GM19467 (cell line): ENCODE results near the gene STK10.

Experiments used
- ATAC-seq: cut with Tn5 transposase; IDR thresholded peaks from one replicate; pipeline ENCODE4 v1.9.1; 2021; ENCODE audit warnings: mild to moderate bottlenecking, moderate library complexity; ENCODE audit not compliant: unreplicated experiment

STK10 gene

DNA sequence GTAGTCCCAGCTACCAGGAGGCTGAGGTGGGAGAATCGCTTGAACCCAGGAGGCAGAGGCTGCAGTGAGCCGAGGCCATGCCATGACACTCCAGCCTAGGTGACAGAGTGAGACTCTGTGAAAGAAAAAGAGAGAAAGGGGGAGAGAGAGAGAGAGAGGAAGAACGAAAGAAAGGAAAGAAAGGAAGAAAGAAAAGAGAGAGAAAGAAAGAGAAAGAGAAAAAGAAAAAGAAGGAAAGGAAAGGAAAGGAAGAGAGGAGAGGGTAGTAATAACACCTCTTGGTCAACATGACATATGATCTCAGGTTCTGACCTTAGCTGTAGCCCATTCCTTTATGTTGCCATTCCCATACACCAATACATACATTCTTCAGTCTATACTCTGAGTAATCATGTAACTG is 195.7 kb downstream of the STK10 start:
- ATAC-seq, result no peak
